GM19099 (cell line): ENCODE measurements around the gene TIMP3.

Experiments
- POLR2A ChIP-seq: IDR thresholded peaks from 3 replicates; pipeline ENCODE4 v1.6.1; 2011; ENCODE audit warnings: low read depth; ENCODE audit not compliant: insufficient read length; ENCODE audit errors: extremely low read depth

Gene TIMP3

DNA sequence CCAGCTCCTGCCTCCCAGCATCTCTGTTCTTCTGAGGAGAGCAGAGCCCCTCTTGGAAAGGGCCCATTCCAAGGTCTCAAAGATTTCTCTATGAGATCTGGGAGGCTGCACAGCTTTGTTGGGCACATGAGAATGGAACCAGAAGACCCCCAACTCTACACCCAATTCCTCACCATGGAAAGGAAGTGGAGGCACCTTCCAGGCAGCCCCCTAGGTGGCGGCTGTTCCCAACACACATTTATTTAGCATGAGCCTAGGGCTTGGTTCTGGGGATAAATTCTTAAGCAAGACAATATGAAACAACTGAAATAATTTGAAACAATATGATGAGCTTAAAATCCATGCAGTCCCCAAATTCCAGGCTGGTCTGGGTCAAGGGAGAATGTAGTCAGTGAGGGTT is 100.4 kb downstream of the TIMP3 start:
- TF ChIP-seq POLR2A: no peak

DNA sequence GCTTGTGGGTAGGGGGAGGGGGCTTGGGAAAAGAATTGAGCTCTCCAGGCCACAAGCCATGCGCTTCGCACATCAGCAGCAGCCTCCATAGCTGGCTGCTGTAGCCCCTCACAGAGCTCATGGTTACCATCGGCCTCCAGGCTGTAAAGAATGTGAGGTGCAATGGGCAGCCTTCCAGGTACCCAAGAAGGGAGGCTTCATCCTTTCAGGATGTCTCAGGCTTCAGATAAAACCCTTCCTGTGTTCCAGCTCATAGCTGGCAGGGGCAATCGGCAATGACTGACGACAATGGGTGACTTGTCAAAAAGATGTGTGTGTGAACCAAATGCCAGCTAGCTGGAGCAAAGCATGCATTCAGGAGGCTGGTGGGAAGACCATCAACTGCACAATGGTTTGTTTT is 102.0 kb downstream of the TIMP3 start:
- no peak for TF ChIP-seq POLR2A

DNA sequence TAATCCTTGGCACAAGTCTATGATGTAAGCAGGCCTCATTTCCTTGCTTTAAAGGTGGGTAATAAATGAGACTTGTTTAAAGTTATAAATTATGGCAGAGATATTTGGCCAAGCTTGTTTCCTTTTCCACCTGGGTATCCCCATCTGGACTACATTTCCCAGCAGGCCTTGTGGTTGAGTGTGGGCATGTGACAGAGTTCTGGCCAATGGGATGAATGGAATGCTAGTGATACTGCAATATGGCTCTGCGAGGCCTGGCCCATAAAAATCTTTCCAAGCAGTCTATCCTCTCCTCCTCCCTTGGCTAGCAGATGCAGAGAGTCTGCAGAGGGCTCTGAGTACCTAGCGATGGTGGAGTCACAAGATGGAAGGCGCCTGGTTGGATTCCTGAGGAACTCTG is 102.5 kb downstream of the TIMP3 start:
- no peak for TF ChIP-seq POLR2A

DNA sequence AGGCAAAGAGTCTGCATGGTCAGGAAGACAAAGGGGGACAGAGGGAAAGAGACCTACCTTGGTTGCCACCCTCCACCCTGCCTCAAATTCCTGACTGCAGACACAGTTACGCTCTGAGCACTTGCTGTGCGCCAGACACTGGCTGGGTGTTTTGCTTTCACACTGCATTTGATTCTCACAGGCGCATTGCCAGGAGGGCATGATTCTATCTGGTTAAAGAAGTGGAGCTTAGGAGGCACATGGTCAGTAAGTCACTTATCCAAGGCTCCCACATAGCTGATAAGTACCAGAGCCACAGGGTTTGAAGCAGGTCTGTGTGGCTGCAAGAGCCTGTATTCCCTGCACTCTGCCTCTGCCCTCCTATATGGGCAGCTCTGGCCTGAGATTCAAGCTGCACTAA is 103.9 kb downstream of the TIMP3 start:
- no peak for TF ChIP-seq POLR2A

DNA sequence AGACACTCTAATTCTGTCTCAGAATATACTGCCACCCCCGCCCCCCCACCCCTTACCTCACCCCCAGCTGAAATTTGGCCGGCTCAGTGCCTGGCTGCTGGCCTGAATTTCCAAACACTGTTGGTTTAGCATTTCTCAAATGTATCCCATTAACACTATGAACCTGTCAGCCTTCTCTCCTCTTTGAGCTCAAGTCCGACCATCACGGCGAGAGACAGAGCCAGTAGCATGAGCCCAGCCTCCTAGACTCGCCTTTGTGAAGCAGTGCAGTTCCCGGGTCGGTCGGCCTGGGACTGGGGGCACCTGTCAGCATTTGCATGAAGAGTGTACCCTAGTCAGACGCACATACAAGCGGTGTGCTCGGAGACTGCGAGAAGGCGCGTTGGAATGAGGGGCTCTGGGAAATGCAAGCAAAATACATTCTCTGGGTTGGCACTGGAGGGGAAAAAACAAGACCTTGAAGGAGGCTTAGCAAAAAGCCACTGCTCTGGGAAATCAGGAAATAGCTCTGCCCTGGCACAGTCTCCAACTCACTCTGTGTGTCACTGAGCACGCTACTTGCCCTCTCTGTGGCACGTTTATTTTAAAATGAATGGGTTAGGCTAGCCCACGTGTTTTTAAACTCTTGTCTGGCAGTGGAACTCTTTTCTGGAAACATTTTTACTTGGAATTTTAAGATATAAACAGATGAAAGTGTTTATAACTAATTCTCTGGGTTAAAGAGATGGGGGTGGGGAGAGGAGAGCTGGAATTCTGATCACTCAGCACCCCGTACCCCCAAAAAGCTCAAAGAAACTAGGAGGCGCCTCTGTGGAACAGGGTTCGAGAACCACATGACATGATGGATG is 108.3 kb downstream of the TIMP3 start:
- no peak for TF ChIP-seq POLR2A

DNA sequence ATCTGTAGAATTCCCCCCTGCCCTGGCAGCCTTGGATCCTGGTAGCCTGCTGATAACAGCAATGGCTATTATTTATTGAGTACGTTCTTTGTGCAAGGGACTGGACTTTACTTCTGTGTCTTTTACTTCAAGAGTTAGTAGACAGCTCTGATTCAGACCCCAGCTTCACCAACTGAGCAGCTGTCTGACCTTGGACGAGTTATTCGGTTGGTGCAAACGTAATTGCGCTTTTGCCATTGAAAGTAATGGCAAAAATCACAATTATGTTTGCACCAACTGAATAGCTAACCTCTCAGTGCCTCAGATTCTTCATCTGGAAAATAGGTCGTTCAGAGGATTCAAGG is 108.9 kb downstream of the TIMP3 start:
- no peak for TF ChIP-seq POLR2A

DNA sequence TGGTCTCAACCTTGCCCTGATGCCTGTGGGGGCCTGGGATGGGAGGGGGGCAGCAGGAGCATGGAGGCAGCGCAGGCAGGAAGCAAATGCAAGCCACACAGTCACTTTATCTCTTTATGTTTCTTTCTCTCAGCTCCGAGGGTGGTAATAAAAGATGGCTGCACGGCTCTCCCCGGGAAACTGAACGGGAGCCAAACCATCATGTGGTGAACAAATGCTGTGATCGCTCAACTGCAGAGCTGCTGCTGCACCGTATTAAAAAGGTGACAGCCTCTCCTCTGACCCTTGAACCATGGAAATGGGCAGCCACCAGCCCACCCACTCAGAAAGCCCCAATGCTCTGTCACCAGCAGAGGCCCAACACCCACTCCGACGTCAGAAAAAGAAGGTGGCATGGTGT is 110.0 kb downstream of the TIMP3 start:
- no peak for TF ChIP-seq POLR2A
